Peyer's patch (tissue), 4 donors: Measurements from ENCODE around the gene OBSL1.

ENCODE experiments used
- CTCF ChIP-seq, 6 experiments: fragments of 450-650 bp in 4 of 6; fragments of 200-600 bp in 2 of 6; sonication (generic) in 1 of 6; IDR thresholded peaks; one replicate each; pipeline ENCODE4 v1.5.1; 2017 to 2019; ENCODE audit warnings: antibody characterized with exemption in 6 of 6, mild to moderate bottlenecking in 3 of 6, moderate library complexity in 1 of 6
- POLR2A ChIP-seq, 2 donors: fragments of 450-650 bp; IDR thresholded peaks; one replicate each; pipeline ENCODE4 v1.5.1; 2017; ENCODE audit warnings: antibody characterized with exemption in 2 of 2, mild to moderate bottlenecking in 2 of 2, moderate library complexity in 2 of 2

GRCh38 chr2:219511547-219512325 is 59.6 kb downstream of the OBSL1 start:
- TF ChIP-seq CTCF (IDR thresholded peaks at IDR 0.05) = no peak
- TF ChIP-seq POLR2A (IDR thresholded peaks at IDR 0.05) = no peak
